SU-DHL-6 (cell line): Measurements from ENCODE around the gene CACNA1B.

ENCODE experiments used
- CTCF ChIP-seq: fragments of 200-600 bp; sonication (generic); IDR thresholded peaks from one replicate; pipeline ENCODE4 v1.5.1; 2017; ENCODE audit warnings: antibody characterized with exemption, mild to moderate bottlenecking, low read length, moderate library complexity; ENCODE audit not compliant: insufficient read depth, poor library complexity, severe bottlenecking
- EZH2phosphoT487 ChIP-seq: fragments of 200-600 bp; sonication (generic), shearing (Covaris generic); conservative IDR thresholded peaks from 2 replicates; pipeline ENCODE4 v1.6.1; 2018; ENCODE audit warnings: mild to moderate bottlenecking, antibody characterized with exemption, low read length, moderate library complexity, mixed read lengths

- TF ChIP-seq EZH2phosphoT487 (no peak), CTCF (no peak)
Observed at GRCh38 chr9:138022121-138022741, 144.6 kb downstream of the CACNA1B start.
